Spleen (tissue), 11 donors: ENCODE measurements around the gene SPATA12. TPM values are rescaled to one million over a fixed set of nuclear protein-coding genes. Genes with fewer than 3 reads are reported as not detected.

Source experiments
- DNase-seq: peaks from one replicate; pipeline ENCODE4 v3.0.0-alpha.2; 2020
- H3K27ac ChIP-seq, 8 donors: fragments of 200-600 bp; sonication (generic) in 7 of 8; 1 replicate in 4 of 8; 2 replicates in 4 of 8; pipeline versions ENCODE4 v1.5.0 to v1.8.0; 2016 to 2021; ENCODE audit warnings: inconsistent platforms in 4 of 8, mild to moderate bottlenecking in 4 of 8, moderate library complexity in 1 of 8
- H3K27me3 ChIP-seq, 7 donors: fragments of 200-600 bp; sonication (generic) in 6 of 7; replicated peaks in 1 of 7; 1 replicate in 4 of 7; 2 replicates in 3 of 7; pipeline versions ENCODE4 v1.5.0 to v1.8.0; 2016 to 2021; ENCODE audit warnings: inconsistent platforms in 3 of 7, mild to moderate bottlenecking in 1 of 7
- H3K36me3 ChIP-seq, 6 donors: fragments of 200-600 bp; sonication (generic) in 5 of 6; 1 replicate in 4 of 6; 2 replicates in 2 of 6; pipeline versions ENCODE4 v1.5.0 to v1.8.0; 2016 to 2021; ENCODE audit warnings: inconsistent platforms in 2 of 6
- H3K4me1 ChIP-seq, 6 donors: fragments of 200-600 bp; sonication (generic) in 5 of 6; 1 replicate in 3 of 6; 2 replicates in 3 of 6; pipeline versions ENCODE4 v1.5.0 to v1.8.0; 2016 to 2021; ENCODE audit warnings: inconsistent platforms in 3 of 6
- H3K4me3 ChIP-seq, 8 donors: fragments of 200-600 bp; sonication (generic) in 7 of 8; 1 replicate in 4 of 8; 2 replicates in 4 of 8; pipeline versions ENCODE4 v1.5.0 to v1.8.0; 2016 to 2021; ENCODE audit warnings: inconsistent platforms in 4 of 8, mild to moderate bottlenecking in 4 of 8, moderate library complexity in 2 of 8
- H3K9me3 ChIP-seq, 8 donors: fragments of 200-600 bp; sonication (generic) in 7 of 8; 1 replicate in 4 of 8; 2 replicates in 4 of 8; pipeline versions ENCODE4 v1.5.0 to v1.8.0; 2016 to 2021; ENCODE audit warnings: inconsistent platforms in 4 of 8
- CTCF ChIP-seq, 11 experiments: fragments of 200-600 bp in 7 of 11; fragments of 450-650 bp in 4 of 11; sonication (generic) in 4 of 11; IDR thresholded peaks in 8 of 11; conservative IDR thresholded peaks in 3 of 11; 1 replicate in 7 of 11; 2 replicates in 4 of 11; pipeline versions ENCODE4 v1.4.0 to v1.8.0; 2016 to 2021; ENCODE audit warnings: antibody characterized with exemption in 11 of 11, inconsistent platforms in 4 of 11, mild to moderate bottlenecking in 1 of 11
- POLR2A ChIP-seq, 3 donors: fragments of 450-650 bp; IDR thresholded peaks; one replicate each; pipeline ENCODE4 v1.5.1; 2017; ENCODE audit warnings: antibody characterized with exemption in 3 of 3, mild to moderate bottlenecking in 1 of 3
- POLR2AphosphoS5 ChIP-seq, 3 donors: sonication (generic); formaldehyde crosslinking; IDR thresholded peaks; one replicate each; pipeline ENCODE4 v1.5.1; 2017; ENCODE audit warnings: antibody characterized with exemption in 3 of 3
- WGBS, 5 donors: extraction: QIAGEN DNeasy Blood & Tissue Kit in 3 of 5; methylation state at CpG; one replicate each; pipeline versions ENCODE4 v1.1.5 to v1.1.7; 2013 to 2018; 5-methylcytosine and 5-hydroxymethylcytosine counted together
- intact Hi-C: fragments of 100-400 bp; cut with DNase I; formaldehyde crosslinking; loops from one replicate; pipeline ENCODE4 v1.15.0; 2023; ENCODE audit warnings: low total_unique reads
- polyA plus RNA-seq, 3 donors: library from polyadenylated mRNA; stranded (reverse); fragments of 200-250 nt; gene quantifications; one replicate each; pipeline ENCODE4 v1.2.1, GENCODE V29; 2013
- total RNA-seq, 7 donors: library from RNA; depleted of rRNA in 3 of 7; stranded (reverse); fragments of >200 nt in 3 of 7; fragmentation: NEBNext Ultra II Directional in 4 of 7; extraction: Animal tissue kit (Norgen Biotek cat#: 25700) in 4 of 7; gene quantifications; one replicate each; pipeline versions ENCODE4 v1.1.0 to v1.2.1, GENCODE V29; 2016 to 2021
- donor health status: healthy with polysubstance abuse.
- donor health status: DM: no; HTN: no; CAD: no; lungs with moderate emphysema.
- donor health status: DM: no; HTN: no; CAD: no.
- donor health status: Bipolar disorder and iron deficiency.
- donor health status: healthy.
- donor health status: DM: no; HTN: no; CAD: no.
- donor health status: DM: yes; HTN: yes; CAD: no.

The SPATA12 gene
- total and polyA plus RNA-seq, 10 donors, result 0.13 to 0.34 (median 0.16) TPM; not detected in 5

DNA sequence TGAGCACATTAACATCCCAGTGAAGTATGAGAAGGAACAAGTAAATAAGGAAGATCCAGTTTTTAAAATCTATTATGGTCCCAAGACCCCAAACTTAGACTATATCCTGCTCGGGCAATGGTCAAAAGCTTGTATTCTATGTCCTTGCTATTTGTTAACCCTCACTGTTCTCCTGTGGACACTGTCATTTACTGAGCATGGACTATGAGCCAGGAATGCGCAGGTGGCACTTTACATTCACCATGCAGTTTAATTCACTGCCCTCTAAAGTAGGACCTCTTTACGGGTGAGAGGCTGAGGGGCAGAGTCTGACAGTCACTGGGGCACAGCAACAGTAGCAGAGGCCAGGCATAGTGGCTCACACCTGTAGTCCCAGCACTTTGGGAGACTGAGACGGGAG, 28.6 kb downstream of the SPATA12 start:
- H3K36me3 ChIP-seq, result no peaks in the 10 kb centered on the region
- peaks cover 0 to 3% (median 0%) of the 10 kb centered on the region in 7 donors for H3K27me3 ChIP-seq
- TF ChIP-seq CTCF (IDR thresholded peaks at IDR 0.05 in 8 of 11, conservative IDR thresholded peaks at IDR 0.05 in 3 of 11) (no peak), POLR2A (IDR thresholded peaks at IDR 0.05) (no peak), POLR2AphosphoS5 (IDR thresholded peaks at IDR 0.05) (no peak)
- 89 to 95% (median 92%) methylated on average over 4 of the region's 4 CpGs for WGBS, 5 donors
- no peak overlapping the region for H3K27ac ChIP-seq
- DNase-seq, result no peak
- peaks cover 0 to 5% (median 0%) of the 10 kb centered on the region in 6 donors for H3K4me1 ChIP-seq
- no peaks in the 10 kb centered on the region for H3K9me3 ChIP-seq
- intact Hi-C loops, result no loop called here
- no peak overlapping the region for H3K4me3 ChIP-seq

- H3K36me3 ChIP-seq, result no peaks in the 10 kb centered on the region
- TF ChIP-seq POLR2AphosphoS5 (IDR thresholded peaks at IDR 0.05) (no peak), POLR2A (IDR thresholded peaks at IDR 0.05) (no peak), CTCF (IDR thresholded peaks at IDR 0.05 in 8 of 11, conservative IDR thresholded peaks at IDR 0.05 in 3 of 11) (no peak)
- WGBS, 5 donors, result 81 to 86% (median 82%) methylated on average over 3 of the region's 3 CpGs
- intact Hi-C loops, result no loop called here
- DNase-seq, result no peak
- no peak overlapping the region for H3K4me3 ChIP-seq
- H3K27me3 ChIP-seq, result peaks cover 0 to 3% (median 0%) of the 10 kb centered on the region in 7 donors
- H3K9me3 ChIP-seq, result no peaks in the 10 kb centered on the region
- no peak overlapping the region for H3K27ac ChIP-seq
- H3K4me1 ChIP-seq, result peaks cover 0 to 11% (median 0%) of the 10 kb centered on the region in 6 donors
These were observed 31.2 kb downstream of the SPATA12 start for GRCh38 chr3:57091521-57092273.

DNA sequence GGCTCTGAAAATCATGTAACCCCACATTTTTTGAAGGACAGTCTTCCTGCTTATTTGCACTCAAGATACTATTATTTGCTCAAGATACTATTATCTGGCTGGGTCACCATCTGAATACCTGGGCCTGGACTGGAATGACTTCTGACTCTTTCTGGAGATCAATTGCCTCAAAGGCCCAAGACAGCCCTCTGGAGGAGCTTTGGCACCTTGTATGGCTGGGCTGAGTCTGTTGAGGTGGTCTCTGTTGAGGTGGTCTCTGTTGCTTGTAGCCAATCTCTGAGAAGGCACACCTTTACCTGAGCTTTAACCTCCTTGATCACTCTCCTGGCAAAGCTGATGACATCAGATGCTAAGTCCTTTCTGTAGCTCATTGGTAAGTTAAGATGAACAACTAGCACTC, 33.0 kb downstream of the SPATA12 start:
- H3K27ac ChIP-seq, result peak overlapping the region in 3 of 8 donors; percentile 16 to 21 (median 17)
- H3K36me3 ChIP-seq, result peaks cover 0 to 8% (median 0%) of the 10 kb centered on the region in 6 donors
- H3K4me3 ChIP-seq, result no peak overlapping the region
- peaks cover 0 to 11% (median 0%) of the 10 kb centered on the region in 6 donors for H3K4me1 ChIP-seq
- peaks cover 0 to 2% (median 0%) of the 10 kb centered on the region in 7 donors for H3K27me3 ChIP-seq
- intact Hi-C loops, result no loop called here
- DNase-seq, result no peak
- H3K9me3 ChIP-seq, result no peaks in the 10 kb centered on the region
- TF ChIP-seq POLR2AphosphoS5 (IDR thresholded peaks at IDR 0.05) (no peak), CTCF (IDR thresholded peaks at IDR 0.05 in 8 of 11, conservative IDR thresholded peaks at IDR 0.05 in 3 of 11) (no peak), POLR2A (IDR thresholded peaks at IDR 0.05) (no peak)

GRCh38 chr3:57093971-57094535, 33.6 kb downstream of the SPATA12 start:
- Histone ChIP-seq H3K36me3 (peaks cover 0 to 8% (median 0%) of the 10 kb centered on the region in 6 donors), H3K4me3 (peak overlapping the region in 1 of 8 donors; percentile 2), H3K27ac (peak overlapping the region in 3 of 8 donors; percentile 16 to 21 (median 17)), H3K27me3 (no peaks in the 10 kb centered on the region), H3K9me3 (no peaks in the 10 kb centered on the region), H3K4me1 (peaks cover 0 to 11% (median 0%) of the 10 kb centered on the region in 6 donors)
- DNase-seq, result no peak
- WGBS, 5 donors, result 43 to 67% (median 51%) methylated on average over 6 of the region's 6 CpGs
- intact Hi-C loops, result no loop called here
- TF ChIP-seq POLR2A (IDR thresholded peaks at IDR 0.05), result no peak
- TF ChIP-seq POLR2AphosphoS5 (IDR thresholded peaks at IDR 0.05), result no peak
- no peak for TF ChIP-seq CTCF (IDR thresholded peaks at IDR 0.05 in 8 of 11, conservative IDR thresholded peaks at IDR 0.05 in 3 of 11)
